HEK293T (cell line): ENCODE data around the gene XAGE5.
"Not testable (repeated sequence)": the region's sequence is repeated elsewhere in the genome, so short reads cannot be mapped to it uniquely, and the experiment has no call there.

Source experiments
- CTCF ChIA-PET: fragments of 350-600 bp; formaldehyde crosslinking; extraction: SDS; loops from one replicate; lab custom pipeline; 2021; ENCODE audit warnings: antibody characterized with exemption, inconsistent platforms; lab: Yijun Ruan, JAX
- POLR2A ChIA-PET: fragments of 350-600 bp; formaldehyde crosslinking; extraction: SDS; loops from one replicate; lab custom pipeline; 2020; ENCODE audit warnings: antibody characterized with exemption, inconsistent platforms; lab: Yijun Ruan, JAX
- DNase-seq: peaks from one replicate; pipeline ENCODE4 v3.0.0; 2012; ENCODE audit warnings: mixed read lengths; ENCODE audit errors: extremely low spot score
- ARNT ChIP-seq: fragments of 450-650 bp; IDR thresholded peaks from 2 replicates; pipeline ENCODE4 v1.6.1; 2017; ENCODE audit warnings: mild to moderate bottlenecking
- BHLHE40 ChIP-seq: fragments of 450-650 bp; IDR thresholded peaks from 2 replicates; pipeline ENCODE4 v1.6.1; 2016; ENCODE audit warnings: mild to moderate bottlenecking, moderate library complexity, borderline replicate concordance
- CTBP1 ChIP-seq: fragments of 450-650 bp; IDR thresholded peaks from 2 replicates; pipeline ENCODE4 v1.6.1; 2016; ENCODE audit warnings: borderline replicate concordance
- ELF4 ChIP-seq: fragments of 450-650 bp; IDR thresholded peaks from 2 replicates; pipeline ENCODE4 v1.6.1; 2017; ENCODE audit warnings: antibody characterized with exemption
- FOXA1 ChIP-seq: fragments of 450-650 bp; IDR thresholded peaks from 2 replicates; pipeline ENCODE4 v1.6.1; 2016; ENCODE audit warnings: mild to moderate bottlenecking
- FOXK2 ChIP-seq: fragments of 450-650 bp; IDR thresholded peaks from 2 replicates; pipeline ENCODE4 v1.6.1; 2016; ENCODE audit warnings: mild to moderate bottlenecking
- FOXM1 ChIP-seq: fragments of 450-650 bp; IDR thresholded peaks from 2 replicates; pipeline ENCODE4 v1.6.1; 2017; ENCODE audit warnings: mild to moderate bottlenecking, borderline replicate concordance
- HDGF ChIP-seq: fragments of 450-650 bp; IDR thresholded peaks from 2 replicates; pipeline ENCODE4 v1.6.1; 2017; ENCODE audit warnings: antibody characterized with exemption, borderline replicate concordance
- L3MBTL2 ChIP-seq: fragments of 450-650 bp; conservative IDR thresholded peaks from 2 replicates; pipeline ENCODE4 v1.6.1; 2016; ENCODE audit warnings: mild to moderate bottlenecking
- LEF1 ChIP-seq: fragments of 450-650 bp; IDR thresholded peaks from 2 replicates; pipeline ENCODE4 v1.6.1; 2017; ENCODE audit warnings: mild to moderate bottlenecking, borderline replicate concordance
- NFRKB ChIP-seq: fragments of 450-650 bp; IDR thresholded peaks from 2 replicates; pipeline ENCODE4 v1.6.1; 2016; ENCODE audit warnings: mild to moderate bottlenecking, moderate library complexity
- PKNOX1 ChIP-seq: fragments of 450-650 bp; IDR thresholded peaks from 2 replicates; pipeline ENCODE4 v1.6.1; 2016
- SP1 ChIP-seq: fragments of 450-650 bp; IDR thresholded peaks from 2 replicates; pipeline ENCODE4 v1.6.1; 2017
- SUZ12 ChIP-seq: fragments of 450-650 bp; IDR thresholded peaks from 2 replicates; pipeline ENCODE4 v1.6.1; 2016; ENCODE audit warnings: mild to moderate bottlenecking
- TARDBP ChIP-seq: fragments of 450-650 bp; IDR thresholded peaks from 2 replicates; pipeline ENCODE4 v1.6.1; 2016
- ZNF384 ChIP-seq: fragments of 450-650 bp; IDR thresholded peaks from 2 replicates; pipeline ENCODE4 v1.6.1; 2016

Gene XAGE5

GRCh38 chrX:52830551-52830950, 19.5 kb downstream of the XAGE5 start:
- CTCF ChIA-PET: no interaction called here
- POLR2A ChIA-PET: no interaction called here
- DNase-seq: no peak
- no peak for TF ChIP-seq HDGF
- no peak for TF ChIP-seq L3MBTL2

- ChIA-PET POLR2A (no interaction called here), CTCF (no interaction called here)
- no peak for DNase-seq
- TF ChIP-seq CTBP1 (no peak), NFRKB (no peak), ZNF384 (no peak), FOXA1 (no peak), SUZ12 (no peak), SP1 (no peak), HDGF (no peak), ELF4 (no peak)
Observed at GRCh38 chrX:52839137-52839536, 28.1 kb downstream of the XAGE5 start.

GRCh38 chrX:52843619-52844018, 32.5 kb downstream of the XAGE5 start:
- DNase-seq, POLR2A ChIA-PET, CTCF ChIA-PET: not testable (repeated sequence)

- ChIA-PET POLR2A (no interaction called here), CTCF (interaction anchor here (0.6 kb wide), 1 partner anchor 23 kb away, joined by 3 read pairs; no protein-coding TSS in a partner anchor)
- TF ChIP-seq L3MBTL2 (no peak), ARNT (no peak), ZNF384 (no peak), FOXA1 (no peak), PKNOX1 (no peak), SUZ12 (no peak), HDGF (no peak), TARDBP (no peak), SP1 (no peak), ELF4 (no peak), FOXM1 (no peak), FOXK2 (no peak), BHLHE40 (no peak), NFRKB (no peak), LEF1 (no peak)
- DNase-seq: no peak
Observed at GRCh38 chrX:52852110-52852860, 41.2 kb downstream of the XAGE5 start.

GRCh38 chrX:52856991-52857525, 46.0 kb downstream of the XAGE5 start:
- CTCF ChIA-PET, POLR2A ChIA-PET, DNase-seq: not testable (repeated sequence)

- DNase-seq: no peak
- ChIA-PET POLR2A (no interaction called here), CTCF (no interaction called here)
- TF ChIP-seq CTBP1 (no peak), FOXM1 (no peak), ELF4 (no peak), L3MBTL2 (no peak), HDGF (no peak), SUZ12 (no peak), PKNOX1 (no peak), ZNF384 (no peak), LEF1 (no peak), NFRKB (no peak), FOXA1 (no peak), BHLHE40 (no peak), FOXK2 (no peak), SP1 (no peak), TARDBP (no peak), ARNT (no peak)
Observed at GRCh38 chrX:52865343-52865998, 54.4 kb downstream of the XAGE5 start.
